Kidney epithelial cell (primary cell): ENCODE results near the gene IGF2BP2. TPM values are rescaled to one million over a fixed set of nuclear protein-coding genes. Genes with fewer than 3 reads are reported as not detected.
"Not testable (repeated sequence)": the region's sequence is repeated elsewhere in the genome, so short reads cannot be mapped to it uniquely, and the experiment has no call there.

Source experiments
- DNase-seq: peaks from one replicate; pipeline ENCODE4 v3.0.0-alpha.2; 2010; ENCODE audit warnings: low read depth
- H3K27me3 ChIP-seq: 2 replicates; pipeline ENCODE4 v1.6.0; 2011; ENCODE audit warnings: low read length; ENCODE audit not compliant: control insufficient read depth, insufficient read depth
- H3K36me3 ChIP-seq: 2 replicates; pipeline ENCODE4 v1.5.1; 2011; ENCODE audit warnings: low read length; ENCODE audit not compliant: control insufficient read depth, insufficient read depth
- H3K4me3 ChIP-seq: 2 replicates; pipeline ENCODE4 v1.5.1; 2011; ENCODE audit warnings: low read depth, mild to moderate bottlenecking, control low read depth, low read length
- CTCF ChIP-seq: IDR thresholded peaks from 2 replicates; pipeline ENCODE4 v1.5.1; 2011; ENCODE audit warnings: mild to moderate bottlenecking, moderate library complexity, low read length, control low read depth, inconsistent platforms; ENCODE audit not compliant: insufficient read depth, poor library complexity, severe bottlenecking
- total RNA-seq: library from RNA; depleted of rRNA; stranded (reverse); fragments of >200 nt; gene quantifications from 2 replicates; pipeline ENCODE4 v1.2.3, GENCODE V29; 2015

Gene IGF2BP2
- total RNA-seq, 1 donor from 2014 or later: 77.0 TPM

GRCh38 chr3:185786956-185787877 lies 37.6 kb downstream of the IGF2BP2 start:
- no peak for DNase-seq
- Histone ChIP-seq H3K36me3 (no peaks in the 10 kb centered on the region), H3K27me3 (no peaks in the 10 kb centered on the region), H3K4me3 (no peak overlapping the region)
- no peak for TF ChIP-seq CTCF

- H3K36me3 ChIP-seq, H3K27me3 ChIP-seq, DNase-seq, H3K4me3 ChIP-seq: not testable (repeated sequence)
These were observed 38.6 kb downstream of the IGF2BP2 start for GRCh38 chr3:185786258-185786657.

DNA sequence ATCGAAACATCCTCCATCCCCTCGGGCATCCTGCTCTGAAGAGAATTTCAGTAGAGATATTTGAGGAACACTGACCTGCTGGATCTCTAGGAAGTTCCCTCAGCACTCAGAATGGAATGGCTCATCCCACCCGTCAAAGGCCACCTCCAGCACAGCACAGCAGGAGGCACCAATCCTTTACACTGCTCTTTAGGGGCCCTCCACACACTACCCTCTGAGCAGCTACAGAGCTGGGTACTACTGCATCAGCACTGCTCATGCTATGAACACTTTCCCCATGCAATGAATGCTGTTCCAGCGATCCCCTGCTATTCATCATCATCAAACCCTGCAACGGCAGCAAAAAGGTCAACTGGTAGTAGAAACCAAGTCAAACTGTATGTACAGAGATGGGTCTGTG lies 40.5 kb downstream of the IGF2BP2 start:
- DNase-seq: no peak
- Histone ChIP-seq H3K36me3 (no peaks in the 10 kb centered on the region), H3K4me3 (no peak overlapping the region), H3K27me3 (no peaks in the 10 kb centered on the region)
- no peak for TF ChIP-seq CTCF

DNA sequence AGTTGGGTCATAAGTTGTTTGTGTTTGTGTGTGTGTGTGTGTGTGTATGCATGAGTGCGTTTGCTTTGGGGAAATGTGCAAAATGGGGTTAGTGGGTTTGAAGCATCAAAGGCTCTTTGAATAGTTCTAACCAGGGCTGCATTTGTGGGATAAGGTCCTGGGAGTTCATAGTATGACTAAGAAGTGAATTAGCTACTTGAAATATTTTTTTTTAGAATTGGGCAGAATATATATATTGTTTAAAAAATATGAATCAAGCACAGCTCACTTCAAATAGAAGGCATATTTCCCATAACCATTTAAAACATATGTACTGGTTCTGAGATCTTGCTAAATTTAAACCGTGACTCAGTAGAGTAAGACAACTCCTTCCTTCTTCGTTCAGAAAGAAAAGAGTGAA lies 43.1 kb downstream of the IGF2BP2 start:
- no peak overlapping the region for H3K4me3 ChIP-seq
- H3K36me3 ChIP-seq: no peaks in the 10 kb centered on the region
- TF ChIP-seq CTCF: no peak
- no peaks in the 10 kb centered on the region for H3K27me3 ChIP-seq
- DNase-seq: peak; percentile 39

DNA sequence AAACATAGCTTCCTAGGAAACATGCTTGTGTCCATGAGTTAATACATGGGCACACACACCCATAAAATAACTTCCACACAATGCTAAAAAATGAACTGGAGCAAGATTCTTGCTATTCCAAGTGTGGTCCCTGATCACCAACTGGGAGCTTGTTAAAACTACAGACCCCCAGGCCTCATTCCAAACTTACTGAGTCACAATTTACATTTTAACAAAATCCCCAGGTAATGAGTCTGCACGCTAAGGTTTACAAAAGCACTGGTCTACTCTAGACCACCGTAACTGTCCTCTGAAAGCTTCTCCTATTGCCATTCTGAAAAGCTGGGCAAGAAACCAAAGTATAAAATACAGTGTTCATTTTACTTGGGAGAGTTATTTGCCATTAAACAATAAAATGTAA lies 45.4 kb downstream of the IGF2BP2 start:
- no peak for DNase-seq
- no peaks in the 10 kb centered on the region for H3K27me3 ChIP-seq
- no peak for TF ChIP-seq CTCF
- H3K4me3 ChIP-seq: no peak overlapping the region
- H3K36me3 ChIP-seq: no peaks in the 10 kb centered on the region

DNA sequence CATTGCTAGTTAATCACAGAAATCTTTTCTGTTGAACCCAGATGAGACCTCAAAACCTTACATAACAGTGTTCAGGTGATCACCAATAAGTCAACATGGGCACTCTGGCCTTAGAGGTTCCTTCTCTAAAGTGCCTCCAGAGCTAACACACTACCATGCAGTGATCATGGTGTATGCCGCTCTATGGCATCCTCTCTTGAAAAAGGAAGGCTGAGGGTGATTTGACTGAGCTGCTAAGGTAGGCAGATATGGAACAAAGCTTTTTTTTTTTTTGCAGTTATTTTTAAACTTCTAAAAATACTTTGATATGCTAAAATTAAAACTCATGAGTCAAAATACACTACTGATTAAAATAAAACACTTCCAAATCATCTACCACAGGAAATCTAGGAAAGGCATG lies 46.0 kb downstream of the IGF2BP2 start:
- no peak for DNase-seq
- Histone ChIP-seq H3K4me3 (no peak overlapping the region), H3K27me3 (no peaks in the 10 kb centered on the region), H3K36me3 (no peaks in the 10 kb centered on the region)
- TF ChIP-seq CTCF: no peak
